ENCODE results near the gene CADPS. TPM values are rescaled to one million over a fixed set of nuclear protein-coding genes. Genes with fewer than 3 reads are reported as not detected.
A peak's percentile ranks its signal among the peaks of the same experiment; 100 is the strongest.

Gene CADPS
- total RNA-seq, 1 donor from 2014 or later = 1.3 TPM

DNA sequence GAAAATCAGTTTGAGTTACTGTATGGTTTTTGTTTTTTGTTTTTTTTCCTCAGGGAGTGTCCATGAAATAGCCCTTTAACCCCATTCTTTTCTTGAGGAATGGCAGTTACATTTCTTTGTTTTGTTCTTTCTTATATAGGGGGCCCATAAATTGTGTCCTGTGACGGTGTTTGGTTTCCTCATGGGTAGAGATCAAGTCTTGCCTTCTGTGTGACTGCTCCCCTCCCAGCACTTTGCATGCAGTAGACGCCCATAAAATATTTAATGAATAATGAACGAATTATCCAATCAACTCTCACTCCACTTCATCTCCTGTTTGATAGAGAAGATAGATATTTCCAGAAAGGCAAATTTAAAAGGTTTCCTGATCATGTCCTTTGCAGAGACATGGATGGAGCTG, 78.1 kb downstream of the CADPS start:
- H3K27me3 ChIP-seq (ENCODE audit: control insufficient read depth, insufficient read depth, low read length) = no peaks in the 10 kb centered on the region
- FAIRE-seq (no peak), DNase-seq (ENCODE audit: low read depth) (no peak)
- no peaks in the 10 kb centered on the region for H3K36me3 ChIP-seq (ENCODE audit: control insufficient read depth, insufficient read depth, low read length)
- no peak overlapping the region for H3K4me3 ChIP-seq (ENCODE audit: low read depth, low read length)
- TF ChIP-seq, protein P1, sequence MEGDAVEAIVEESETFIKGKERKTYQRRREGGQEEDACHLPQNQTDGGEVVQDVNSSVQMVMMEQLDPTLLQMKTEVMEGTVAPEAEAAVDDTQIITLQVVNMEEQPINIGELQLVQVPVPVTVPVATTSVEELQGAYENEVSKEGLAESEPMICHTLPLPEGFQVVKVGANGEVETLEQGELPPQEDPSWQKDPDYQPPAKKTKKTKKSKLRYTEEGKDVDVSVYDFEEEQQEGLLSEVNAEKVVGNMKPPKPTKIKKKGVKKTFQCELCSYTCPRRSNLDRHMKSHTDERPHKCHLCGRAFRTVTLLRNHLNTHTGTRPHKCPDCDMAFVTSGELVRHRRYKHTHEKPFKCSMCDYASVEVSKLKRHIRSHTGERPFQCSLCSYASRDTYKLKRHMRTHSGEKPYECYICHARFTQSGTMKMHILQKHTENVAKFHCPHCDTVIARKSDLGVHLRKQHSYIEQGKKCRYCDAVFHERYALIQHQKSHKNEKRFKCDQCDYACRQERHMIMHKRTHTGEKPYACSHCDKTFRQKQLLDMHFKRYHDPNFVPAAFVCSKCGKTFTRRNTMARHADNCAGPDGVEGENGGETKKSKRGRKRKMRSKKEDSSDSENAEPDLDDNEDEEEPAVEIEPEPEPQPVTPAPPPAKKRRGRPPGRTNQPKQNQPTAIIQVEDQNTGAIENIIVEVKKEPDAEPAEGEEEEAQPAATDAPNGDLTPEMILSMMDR (IDR thresholded peaks at IDR 0.05; ENCODE audit: insufficient read depth, low read length, severe bottlenecking) = no peak

DNA sequence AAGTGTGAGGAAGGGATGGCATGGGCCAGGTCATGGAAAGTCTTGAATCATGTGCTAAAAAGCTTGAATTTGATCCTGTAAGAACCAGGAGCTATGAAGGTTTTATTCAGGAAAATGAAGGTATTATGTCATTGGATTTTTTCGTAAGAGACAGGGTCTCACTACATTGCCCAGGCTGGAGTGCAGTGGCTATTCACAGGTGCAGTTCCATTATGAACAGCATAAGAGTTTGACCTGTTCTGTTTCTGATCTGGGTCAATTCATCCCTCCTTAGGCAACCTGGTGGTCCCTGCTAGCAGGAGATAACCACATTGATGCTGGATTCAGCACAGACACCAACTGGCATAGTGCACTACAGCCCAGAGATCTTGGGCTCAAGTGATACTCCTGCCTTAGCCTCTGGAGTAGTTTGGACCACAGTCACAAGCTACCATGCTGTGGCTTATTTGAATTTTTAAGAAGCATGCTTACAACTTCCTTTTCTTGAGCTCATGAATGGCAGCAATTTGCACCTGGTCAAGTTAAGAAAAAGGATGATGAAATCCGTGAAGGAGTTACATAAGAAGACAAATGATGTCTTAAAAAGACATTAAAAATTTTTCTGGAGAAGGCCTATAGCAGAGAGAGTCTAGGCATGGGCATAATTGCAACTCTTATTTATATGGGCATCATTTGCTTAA, 79.1 kb downstream of the CADPS start:
- Histone ChIP-seq H3K36me3 (ENCODE audit: control insufficient read depth, insufficient read depth, low read length) (no peaks in the 10 kb centered on the region), H3K27me3 (ENCODE audit: control insufficient read depth, insufficient read depth, low read length) (no peaks in the 10 kb centered on the region), H3K4me3 (ENCODE audit: low read depth, low read length) (no peak overlapping the region)
- FAIRE-seq = no peak
- no peak for DNase-seq (ENCODE audit: low read depth)
- TF ChIP-seq, protein P1 (IDR thresholded peaks at IDR 0.05; ENCODE audit: insufficient read depth, low read length, severe bottlenecking) = no peak

DNA sequence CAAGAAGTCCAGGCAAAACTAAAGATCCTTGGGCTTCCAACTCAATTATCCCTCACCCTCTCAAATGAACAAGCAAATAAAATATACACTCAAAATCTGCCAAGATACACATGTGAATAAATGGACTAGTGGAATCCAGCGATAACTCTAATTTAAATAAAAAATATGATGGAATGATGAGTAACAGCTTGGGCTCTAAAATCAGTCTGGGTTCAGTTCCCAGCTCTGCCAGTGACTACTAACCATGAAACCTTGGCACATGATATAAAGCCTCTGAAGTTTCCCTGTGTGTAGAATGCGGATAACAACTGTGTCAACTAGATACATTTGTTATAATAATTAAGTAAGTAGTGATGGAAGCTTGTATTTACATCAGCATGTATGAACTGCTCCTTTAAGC, 81.3 kb downstream of the CADPS start:
- DNase-seq (ENCODE audit: low read depth) (no peak), FAIRE-seq (no peak)
- no peaks in the 10 kb centered on the region for H3K27me3 ChIP-seq (ENCODE audit: control insufficient read depth, insufficient read depth, low read length)
- H3K4me3 ChIP-seq (ENCODE audit: low read depth, low read length) = no peak overlapping the region
- TF ChIP-seq, protein P1 (IDR thresholded peaks at IDR 0.05; ENCODE audit: insufficient read depth, low read length, severe bottlenecking) = no peak
- no peaks in the 10 kb centered on the region for H3K36me3 ChIP-seq (ENCODE audit: control insufficient read depth, insufficient read depth, low read length)

DNA sequence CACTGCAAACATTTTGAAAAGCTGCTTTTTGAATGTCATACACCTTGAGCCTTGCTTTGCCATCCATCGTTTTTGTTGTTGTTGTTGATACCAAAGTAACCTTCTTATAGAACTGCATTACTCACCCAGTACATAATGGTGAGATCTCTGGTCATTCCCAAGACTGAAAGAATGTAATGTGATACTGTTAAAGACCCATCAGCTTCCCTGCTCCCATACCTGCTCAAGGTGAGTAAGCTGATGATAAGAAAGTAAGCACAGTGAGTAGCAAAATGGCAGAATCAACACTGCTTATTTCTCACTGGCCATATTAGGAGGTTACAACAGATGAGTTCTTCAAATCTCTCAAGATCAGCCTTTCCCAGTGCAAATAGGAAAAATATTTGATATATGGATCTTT, 89.8 kb downstream of the CADPS start:
- H3K36me3 ChIP-seq (ENCODE audit: control insufficient read depth, insufficient read depth, low read length) = no peaks in the 10 kb centered on the region
- no peaks in the 10 kb centered on the region for H3K27me3 ChIP-seq (ENCODE audit: control insufficient read depth, insufficient read depth, low read length)
- DNase-seq (ENCODE audit: low read depth) = peak; percentile 50
- no peak overlapping the region for H3K4me3 ChIP-seq (ENCODE audit: low read depth, low read length)
- no peak for FAIRE-seq
- TF ChIP-seq, protein P1 (IDR thresholded peaks at IDR 0.05; ENCODE audit: insufficient read depth, low read length, severe bottlenecking) = no peak

DNA sequence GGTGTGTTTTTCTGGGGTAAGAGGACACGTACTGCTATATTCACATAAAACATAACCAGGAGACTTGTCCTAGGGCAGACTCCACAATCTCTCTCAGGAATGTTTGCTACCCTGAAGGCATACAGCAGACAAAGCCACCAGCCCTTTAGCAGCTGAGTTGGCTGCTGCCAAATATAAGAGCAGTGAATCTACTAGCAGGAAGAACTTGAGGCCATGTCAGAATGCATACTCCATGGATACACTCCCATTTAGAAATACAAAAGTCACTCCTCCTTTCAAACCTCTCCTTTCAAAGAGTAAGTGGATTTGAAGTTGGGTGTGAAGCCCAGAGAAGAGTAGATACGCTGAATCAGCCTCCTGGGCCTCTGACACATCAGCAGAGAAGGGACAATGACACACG, 94.1 kb downstream of the CADPS start:
- Histone ChIP-seq H3K36me3 (ENCODE audit: control insufficient read depth, insufficient read depth, low read length) (no peaks in the 10 kb centered on the region), H3K27me3 (ENCODE audit: control insufficient read depth, insufficient read depth, low read length) (no peaks in the 10 kb centered on the region), H3K4me3 (ENCODE audit: low read depth, low read length) (no peak overlapping the region)
- no peak for FAIRE-seq
- TF ChIP-seq, protein P1 (IDR thresholded peaks at IDR 0.05; ENCODE audit: insufficient read depth, low read length, severe bottlenecking) = no peak
- no peak for DNase-seq (ENCODE audit: low read depth)

DNA sequence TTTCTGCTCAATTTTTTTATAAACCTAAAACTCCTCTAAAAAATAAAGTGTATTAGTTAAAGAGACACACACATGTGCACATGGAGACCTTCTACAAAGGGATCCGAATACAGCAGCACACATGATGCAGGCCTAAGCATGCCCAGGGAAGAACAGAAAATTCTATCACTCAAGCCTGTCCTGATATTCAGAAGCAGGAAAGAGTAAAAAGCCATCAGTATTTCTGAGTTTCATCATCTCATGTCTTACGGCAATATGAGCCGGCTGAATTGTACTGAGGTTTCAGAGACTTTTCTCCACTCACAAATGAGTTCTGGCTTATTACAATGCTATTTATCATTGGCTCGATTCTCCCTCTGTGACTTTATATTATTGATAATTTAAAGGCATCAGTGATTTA, 97.5 kb downstream of the CADPS start:
- TF ChIP-seq, protein P1 (IDR thresholded peaks at IDR 0.05; ENCODE audit: insufficient read depth, low read length, severe bottlenecking) = no peak
- Histone ChIP-seq H3K27me3 (ENCODE audit: control insufficient read depth, insufficient read depth, low read length) (no peaks in the 10 kb centered on the region), H3K36me3 (ENCODE audit: control insufficient read depth, insufficient read depth, low read length) (no peaks in the 10 kb centered on the region), H3K4me3 (ENCODE audit: low read depth, low read length) (no peak overlapping the region)
- DNase-seq (ENCODE audit: low read depth) (no peak), FAIRE-seq (no peak)

All from bronchial epithelial cell (primary cell).